H4 (cell line): Measurements from ENCODE around the gene MRC2. TPM values are rescaled to one million over a fixed set of nuclear protein-coding genes. Genes with fewer than 3 reads are reported as not detected.

ENCODE experiments used
- DNase-seq: peaks from one replicate; pipeline ENCODE4 v3.0.0-alpha.2; 2015; ENCODE audit warnings: low spot score
- total RNA-seq: library from RNA; depleted of rRNA; stranded (reverse); fragments of >200 nt; shearing (Covaris generic); gene quantifications from 2 replicates; pipeline ENCODE4 v1.2.3, GENCODE V29; 2014

The MRC2 gene
- total RNA-seq, 1 experiment from 2014 or later = 73.3 TPM

- DNase-seq = no peak
These were observed 75.3 kb downstream of the MRC2 start for GRCh38 chr17:62702746-62703260.

- DNase-seq = peak; percentile 73
These were observed 75.8 kb downstream of the MRC2 start for GRCh38 chr17:62703261-62703775.

GRCh38 chr17:62703776-62704380, 76.4 kb downstream of the MRC2 start:
- peak; percentile 58 for DNase-seq

GRCh38 chr17:62704381-62704971, 77.0 kb downstream of the MRC2 start:
- no peak for DNase-seq

- DNase-seq = no peak
These were observed 77.8 kb downstream of the MRC2 start for GRCh38 chr17:62705156-62705777.

GRCh38 chr17:62705778-62706597, 78.5 kb downstream of the MRC2 start:
- no peak for DNase-seq

GRCh38 chr17:62706598-62707424, 79.3 kb downstream of the MRC2 start:
- no peak for DNase-seq

- DNase-seq = no peak
These were observed 79.9 kb downstream of the MRC2 start for GRCh38 chr17:62707425-62707739.

- no peak for DNase-seq
These were observed 81.1 kb downstream of the MRC2 start for GRCh38 chr17:62708587-62708986.

- no peak for DNase-seq
These were observed 84.7 kb downstream of the MRC2 start for GRCh38 chr17:62712171-62712581.

GRCh38 chr17:62713086-62713881, 85.8 kb downstream of the MRC2 start:
- DNase-seq = no peak

- DNase-seq = no peak
These were observed 86.7 kb downstream of the MRC2 start for GRCh38 chr17:62714016-62714777.

GRCh38 chr17:62715882-62716390, 88.5 kb downstream of the MRC2 start:
- no peak for DNase-seq

- no peak for DNase-seq
These were observed 89.5 kb downstream of the MRC2 start for GRCh38 chr17:62716834-62717588.

GRCh38 chr17:62717589-62717855, 90.1 kb downstream of the MRC2 start:
- no peak for DNase-seq

- no peak for DNase-seq
These were observed 90.4 kb downstream of the MRC2 start for GRCh38 chr17:62717889-62718288.

GRCh38 chr17:62718429-62718828, 91.0 kb downstream of the MRC2 start:
- peak; percentile 45 for DNase-seq

- no peak for DNase-seq
These were observed 92.1 kb downstream of the MRC2 start for GRCh38 chr17:62719586-62719985.
